Ishikawa (cell line): ENCODE data around the gene HDAC8.

Experiments used
- CEBPB ChIP-seq: IDR thresholded peaks from 2 replicates; pipeline ENCODE4 v1.6.1; 2012
- CREB1 ChIP-seq: IDR thresholded peaks from 2 replicates; pipeline ENCODE4 v1.6.1; 2012; ENCODE audit warnings: low read depth
- EGR1 ChIP-seq: IDR thresholded peaks from 2 replicates; pipeline ENCODE4 v1.6.1; 2012
- EP300 ChIP-seq: IDR thresholded peaks from 2 replicates; pipeline ENCODE4 v1.6.1; 2012; ENCODE audit warnings: borderline replicate concordance
- FOXM1 ChIP-seq: IDR thresholded peaks from 2 replicates; pipeline ENCODE4 v1.6.1; 2012; ENCODE audit warnings: low read depth, borderline replicate concordance
- NFIC ChIP-seq: IDR thresholded peaks from 2 replicates; pipeline ENCODE4 v1.6.1; 2012
- RAD21 ChIP-seq: IDR thresholded peaks from 2 replicates; pipeline ENCODE4 v1.6.1; 2012; ENCODE audit warnings: low read depth
- TAF1 ChIP-seq: IDR thresholded peaks from 2 replicates; pipeline ENCODE4 v1.6.1; 2012; ENCODE audit warnings: low read depth, mild to moderate bottlenecking
- TCF12 ChIP-seq: IDR thresholded peaks from 2 replicates; pipeline ENCODE4 v1.6.1; 2012; ENCODE audit warnings: low read depth
- TEAD4 ChIP-seq: IDR thresholded peaks from 2 replicates; pipeline ENCODE4 v1.6.1; 2012
- USF1 ChIP-seq: IDR thresholded peaks from 2 replicates; pipeline ENCODE4 v1.6.1; 2012
- YY1 ChIP-seq: IDR thresholded peaks from 2 replicates; pipeline ENCODE4 v1.6.1; 2012; ENCODE audit warnings: low read depth
- ZBTB7A ChIP-seq: IDR thresholded peaks from 2 replicates; pipeline ENCODE4 v1.6.1; 2012; ENCODE audit warnings: low read depth
- TF ChIP-seq, protein P1 (sequence below): IDR thresholded peaks from 2 replicates; pipeline ENCODE4 v1.6.1; 2012
- TF ChIP-seq, protein P2 (sequence below): IDR thresholded peaks from 2 replicates; pipeline ENCODE4 v1.6.1; 2012; ENCODE audit warnings: low read depth, mild to moderate bottlenecking

The HDAC8 gene

DNA sequence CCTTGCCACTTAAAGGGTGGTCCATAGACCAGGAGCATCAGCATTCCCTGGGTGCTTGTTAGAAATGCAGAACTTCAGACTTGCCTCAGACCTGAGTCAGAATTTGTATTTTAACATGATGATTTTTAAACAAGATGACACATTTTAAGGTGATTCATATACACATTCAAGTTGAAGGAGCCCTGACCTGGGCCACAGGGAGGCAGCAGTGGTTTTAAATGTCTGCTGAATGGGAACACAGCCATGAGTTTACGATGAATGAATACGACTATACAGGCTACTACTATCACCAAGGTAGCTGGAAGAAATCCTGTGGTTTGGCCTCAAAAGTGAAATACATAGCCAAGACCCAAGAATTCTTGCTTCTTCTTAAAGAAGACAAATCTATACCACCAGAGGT is 2.9 kb downstream of the HDAC8 start:
- no peak for TF ChIP-seq YY1
- no peak for TF ChIP-seq EGR1
- no peak for TF ChIP-seq NFIC
- TF ChIP-seq RAD21 = no peak
- TF ChIP-seq TEAD4 = no peak
- no peak for TF ChIP-seq TAF1
- no peak for TF ChIP-seq EP300
- TF ChIP-seq, protein P1, sequence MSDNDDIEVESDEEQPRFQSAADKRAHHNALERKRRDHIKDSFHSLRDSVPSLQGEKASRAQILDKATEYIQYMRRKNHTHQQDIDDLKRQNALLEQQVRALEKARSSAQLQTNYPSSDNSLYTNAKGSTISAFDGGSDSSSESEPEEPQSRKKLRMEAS = no peak
- no peak for TF ChIP-seq FOXM1
- TF ChIP-seq USF1 = no peak
- TF ChIP-seq ZBTB7A = no peak
- TF ChIP-seq, protein P2, sequence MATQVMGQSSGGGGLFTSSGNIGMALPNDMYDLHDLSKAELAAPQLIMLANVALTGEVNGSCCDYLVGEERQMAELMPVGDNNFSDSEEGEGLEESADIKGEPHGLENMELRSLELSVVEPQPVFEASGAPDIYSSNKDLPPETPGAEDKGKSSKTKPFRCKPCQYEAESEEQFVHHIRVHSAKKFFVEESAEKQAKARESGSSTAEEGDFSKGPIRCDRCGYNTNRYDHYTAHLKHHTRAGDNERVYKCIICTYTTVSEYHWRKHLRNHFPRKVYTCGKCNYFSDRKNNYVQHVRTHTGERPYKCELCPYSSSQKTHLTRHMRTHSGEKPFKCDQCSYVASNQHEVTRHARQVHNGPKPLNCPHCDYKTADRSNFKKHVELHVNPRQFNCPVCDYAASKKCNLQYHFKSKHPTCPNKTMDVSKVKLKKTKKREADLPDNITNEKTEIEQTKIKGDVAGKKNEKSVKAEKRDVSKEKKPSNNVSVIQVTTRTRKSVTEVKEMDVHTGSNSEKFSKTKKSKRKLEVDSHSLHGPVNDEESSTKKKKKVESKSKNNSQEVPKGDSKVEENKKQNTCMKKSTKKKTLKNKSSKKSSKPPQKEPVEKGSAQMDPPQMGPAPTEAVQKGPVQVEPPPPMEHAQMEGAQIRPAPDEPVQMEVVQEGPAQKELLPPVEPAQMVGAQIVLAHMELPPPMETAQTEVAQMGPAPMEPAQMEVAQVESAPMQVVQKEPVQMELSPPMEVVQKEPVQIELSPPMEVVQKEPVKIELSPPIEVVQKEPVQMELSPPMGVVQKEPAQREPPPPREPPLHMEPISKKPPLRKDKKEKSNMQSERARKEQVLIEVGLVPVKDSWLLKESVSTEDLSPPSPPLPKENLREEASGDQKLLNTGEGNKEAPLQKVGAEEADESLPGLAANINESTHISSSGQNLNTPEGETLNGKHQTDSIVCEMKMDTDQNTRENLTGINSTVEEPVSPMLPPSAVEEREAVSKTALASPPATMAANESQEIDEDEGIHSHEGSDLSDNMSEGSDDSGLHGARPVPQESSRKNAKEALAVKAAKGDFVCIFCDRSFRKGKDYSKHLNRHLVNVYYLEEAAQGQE = no peak
- no peak for TF ChIP-seq CEBPB
- no peak for TF ChIP-seq TCF12
- no peak for TF ChIP-seq CREB1

GRCh38 chrX:72568406-72569092 is 4.1 kb downstream of the HDAC8 start:
- TF ChIP-seq YY1 = no peak
- no peak for TF ChIP-seq FOXM1
- TF ChIP-seq, protein P1 = no peak
- no peak for TF ChIP-seq EP300
- no peak for TF ChIP-seq ZBTB7A

GRCh38 chrX:72566448-72566847 is 6.2 kb downstream of the HDAC8 start:
- TF ChIP-seq ZBTB7A (no peak), USF1 (no peak), CEBPB (no peak), YY1 (no peak), RAD21 (no peak), TEAD4 (no peak), EP300 (no peak), TAF1 (no peak), FOXM1 (no peak)
- TF ChIP-seq, protein P1 = no peak

DNA sequence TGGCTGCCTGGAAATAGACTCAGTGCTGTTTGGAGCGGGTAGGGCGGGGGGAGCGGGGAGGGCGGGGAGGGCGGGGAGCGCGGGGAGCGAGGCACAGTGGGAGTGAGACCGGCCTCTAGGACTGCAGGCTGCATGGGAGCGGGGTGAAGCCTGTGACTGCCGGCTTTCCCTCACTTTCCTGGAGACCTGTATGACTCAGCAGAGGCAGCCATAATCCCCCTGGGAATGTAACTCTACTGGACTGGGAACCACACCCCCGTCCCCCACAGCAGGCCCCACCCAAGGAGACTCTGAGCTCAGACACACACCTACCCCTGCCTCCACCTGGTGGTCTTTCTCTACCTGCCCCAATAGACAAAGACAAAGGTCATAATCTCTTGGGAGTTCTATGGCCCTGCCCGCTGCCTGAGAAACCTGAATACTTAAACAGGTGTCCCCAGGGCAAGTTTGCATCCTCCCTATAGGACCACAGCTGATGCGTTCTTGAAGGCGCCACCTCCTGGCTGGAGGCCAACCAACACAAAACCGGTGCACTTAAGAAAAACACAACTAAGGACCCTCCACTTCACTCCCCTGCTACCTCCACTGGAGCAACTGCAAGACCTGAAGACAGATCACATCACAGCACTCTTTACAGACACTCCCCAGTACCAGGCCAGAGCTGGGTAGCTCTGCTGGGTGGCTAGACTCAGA is 18.0 kb downstream of the HDAC8 start:
- TF ChIP-seq FOXM1 (no peak), EP300 (no peak), TEAD4 (peak; percentile 66), NFIC (peak; percentile 21; the same call in 1 of the 2 replicates), ZBTB7A (no peak), YY1 (peak; percentile 76), TAF1 (no peak), USF1 (no peak), CEBPB (no peak), CREB1 (no peak), TCF12 (no peak), RAD21 (no peak)
- TF ChIP-seq, protein P1 = no peak
- TF ChIP-seq, protein P2 = no peak
